Body of pancreas (tissue), 4 donors: ENCODE results near the gene SORCS2. TPM values are rescaled to one million over a fixed set of nuclear protein-coding genes. Genes with fewer than 3 reads are reported as not detected.

Source experiments
- ATAC-seq: fragments of 150-250 bp; one replicate; pipeline ENCODE4 v1.9.1; 2016
- DNase-seq, 4 donors: peaks; one replicate each; pipeline ENCODE4 v3.0.0-alpha.2; 2019
- H3K27ac ChIP-seq, 4 donors: fragments of 200-600 bp; sonication (generic); 1 replicate in 3 of 4; 2 replicates in 1 of 4; pipeline versions ENCODE4 v1.5.1 to v1.6.1; 2016 to 2019; ENCODE audit warnings: mild to moderate bottlenecking in 1 of 4, mixed read lengths in 1 of 4, moderate library complexity in 1 of 4
- H3K27me3 ChIP-seq, 2 donors: fragments of 200-600 bp; sonication (generic); one replicate each; pipeline ENCODE4 v1.6.0; 2016; ENCODE audit warnings: mild to moderate bottlenecking in 1 of 2
- H3K36me3 ChIP-seq, 2 donors: fragments of 200-600 bp; sonication (generic); replicated peaks in 1 of 2; 2 replicates each; pipeline ENCODE4 v1.5.1; 2016; ENCODE audit warnings: low read depth in 2 of 2; ENCODE audit not compliant: insufficient read depth in 1 of 2
- H3K4me1 ChIP-seq: fragments of 200-600 bp; sonication (generic); one replicate; pipeline ENCODE4 v1.6.0; 2016
- H3K4me3 ChIP-seq, 2 donors: fragments of 200-600 bp; sonication (generic); 1 replicate in 1 of 2; 2 replicates in 1 of 2; pipeline ENCODE4 v1.5.1; 2016 to 2019
- H3K9me3 ChIP-seq, 3 donors: fragments of 200-600 bp; sonication (generic); 1 replicate in 2 of 3; 2 replicates in 1 of 3; pipeline ENCODE4 v1.5.1; 2016
- POLR2A ChIP-seq, 3 donors: fragments of 450-650 bp; IDR thresholded peaks; one replicate each; pipeline ENCODE4 v1.6.1; 2016; ENCODE audit warnings: antibody characterized with exemption in 3 of 3, mild to moderate bottlenecking in 2 of 3
- WGBS, 2 donors: methylation state at CpG; one replicate each; pipeline ENCODE4 v1.1.5; 2017; 5-methylcytosine and 5-hydroxymethylcytosine counted together
- intact Hi-C: fragments of 100-400 bp; cut with DNase I; formaldehyde crosslinking; loops from one replicate; pipeline ENCODE4 v1.15.1; 2023
- total RNA-seq, 2 donors: library from RNA; depleted of rRNA; stranded (reverse); fragments of >200 nt; gene quantifications; one replicate each; pipeline ENCODE4 v1.1.0, GENCODE V29; 2016
- TF ChIP-seq, protein P1 (sequence below), 7 experiments: fragments of 450-650 bp in 4 of 7; fragments of 200-600 bp in 3 of 7; sonication (generic) in 3 of 7; IDR thresholded peaks; one replicate each; pipeline ENCODE4 v1.5.1; 2016 to 2019; ENCODE audit warnings: antibody characterized with exemption in 7 of 7

Gene SORCS2
- total RNA-seq, 2 donors from 2014 or later: 0.26 to 0.33 TPM

DNA sequence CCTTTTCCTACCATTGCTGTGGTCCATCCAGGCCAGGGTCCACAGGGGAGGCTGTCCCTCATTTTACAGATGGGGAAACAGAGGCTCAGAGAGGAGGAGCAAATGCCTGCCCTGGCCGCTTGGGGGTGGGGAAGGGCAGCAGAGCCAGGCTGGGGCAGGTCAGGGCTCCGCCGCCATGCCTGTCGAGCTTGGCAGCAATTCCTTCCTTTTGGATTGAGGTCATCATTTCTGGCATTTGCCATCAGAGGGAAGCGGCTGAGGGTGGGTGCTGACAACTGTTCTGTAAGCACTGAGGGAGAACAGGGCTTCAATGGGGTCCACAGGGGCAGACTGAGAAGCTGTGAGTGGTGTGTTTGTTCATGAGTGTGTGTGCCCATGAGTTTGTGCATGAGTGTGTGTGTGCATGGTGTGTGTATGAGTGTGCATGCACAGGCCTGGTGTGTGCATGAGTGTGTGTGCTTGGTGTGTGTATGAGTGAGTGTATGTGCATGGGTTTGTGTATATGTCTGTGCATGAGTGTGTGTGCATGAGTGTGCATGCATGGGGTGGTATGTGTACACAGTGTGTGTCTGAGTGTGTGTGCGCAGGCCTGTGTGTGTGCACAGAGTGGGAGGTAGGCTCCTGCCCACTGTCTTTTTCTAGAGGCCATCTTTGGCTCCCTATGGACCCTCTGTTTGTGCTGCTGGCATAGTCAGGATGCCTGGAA lies 115.2 kb downstream of the SORCS2 start:
- no peak overlapping the region for H3K4me3 ChIP-seq
- H3K36me3 ChIP-seq: no peaks in the 10 kb centered on the region
- no peaks in the 10 kb centered on the region for H3K4me1 ChIP-seq
- ATAC-seq (no peak), DNase-seq (no peak)
- H3K9me3 ChIP-seq: no peaks in the 10 kb centered on the region
- intact Hi-C loops: no loop called here
- H3K27me3 ChIP-seq: peaks cover 0 to 7% of the 10 kb centered on the region in 2 donors
- 61 to 73% methylated on average over 5 to 6 of the region's 6 CpGs for WGBS, 2 donors
- H3K27ac ChIP-seq: no peak overlapping the region
- TF ChIP-seq, protein P1, sequence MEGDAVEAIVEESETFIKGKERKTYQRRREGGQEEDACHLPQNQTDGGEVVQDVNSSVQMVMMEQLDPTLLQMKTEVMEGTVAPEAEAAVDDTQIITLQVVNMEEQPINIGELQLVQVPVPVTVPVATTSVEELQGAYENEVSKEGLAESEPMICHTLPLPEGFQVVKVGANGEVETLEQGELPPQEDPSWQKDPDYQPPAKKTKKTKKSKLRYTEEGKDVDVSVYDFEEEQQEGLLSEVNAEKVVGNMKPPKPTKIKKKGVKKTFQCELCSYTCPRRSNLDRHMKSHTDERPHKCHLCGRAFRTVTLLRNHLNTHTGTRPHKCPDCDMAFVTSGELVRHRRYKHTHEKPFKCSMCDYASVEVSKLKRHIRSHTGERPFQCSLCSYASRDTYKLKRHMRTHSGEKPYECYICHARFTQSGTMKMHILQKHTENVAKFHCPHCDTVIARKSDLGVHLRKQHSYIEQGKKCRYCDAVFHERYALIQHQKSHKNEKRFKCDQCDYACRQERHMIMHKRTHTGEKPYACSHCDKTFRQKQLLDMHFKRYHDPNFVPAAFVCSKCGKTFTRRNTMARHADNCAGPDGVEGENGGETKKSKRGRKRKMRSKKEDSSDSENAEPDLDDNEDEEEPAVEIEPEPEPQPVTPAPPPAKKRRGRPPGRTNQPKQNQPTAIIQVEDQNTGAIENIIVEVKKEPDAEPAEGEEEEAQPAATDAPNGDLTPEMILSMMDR (IDR thresholded peaks at IDR 0.05): no peak
- TF ChIP-seq POLR2A (IDR thresholded peaks at IDR 0.05): no peak

DNA sequence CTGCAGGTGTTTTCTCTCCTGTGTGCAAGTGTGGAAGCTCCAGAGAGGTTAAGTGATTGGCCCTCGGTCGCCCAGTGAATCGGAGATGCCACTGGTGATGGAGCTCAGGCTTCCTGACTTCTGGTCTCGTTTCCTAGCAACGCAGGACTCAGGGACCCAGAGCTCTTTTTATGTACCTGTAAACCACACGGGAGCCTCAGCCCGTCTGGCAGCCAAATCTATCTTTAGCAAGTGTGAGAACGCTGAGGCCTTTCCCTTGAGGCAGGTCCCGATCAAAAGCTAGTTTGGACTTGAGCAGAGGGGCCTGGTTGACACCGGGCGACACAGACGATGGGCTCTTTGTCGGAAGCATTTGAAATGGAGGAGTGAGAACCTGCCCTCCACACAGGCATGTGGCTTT lies 116.8 kb downstream of the SORCS2 start:
- Histone ChIP-seq H3K9me3 (no peaks in the 10 kb centered on the region), H3K27me3 (peaks cover 0 to 7% of the 10 kb centered on the region in 2 donors), H3K27ac (no peak overlapping the region), H3K4me1 (no peaks in the 10 kb centered on the region), H3K4me3 (no peak overlapping the region), H3K36me3 (no peaks in the 10 kb centered on the region)
- TF ChIP-seq POLR2A (IDR thresholded peaks at IDR 0.05): no peak
- TF ChIP-seq, protein P1 (IDR thresholded peaks at IDR 0.05): no peak
- WGBS, 2 donors: 42 to 45% methylated on average over 9 to 13 of the region's 13 CpGs
- ATAC-seq (no peak), DNase-seq (no peak)
- intact Hi-C loops: no loop called here

DNA sequence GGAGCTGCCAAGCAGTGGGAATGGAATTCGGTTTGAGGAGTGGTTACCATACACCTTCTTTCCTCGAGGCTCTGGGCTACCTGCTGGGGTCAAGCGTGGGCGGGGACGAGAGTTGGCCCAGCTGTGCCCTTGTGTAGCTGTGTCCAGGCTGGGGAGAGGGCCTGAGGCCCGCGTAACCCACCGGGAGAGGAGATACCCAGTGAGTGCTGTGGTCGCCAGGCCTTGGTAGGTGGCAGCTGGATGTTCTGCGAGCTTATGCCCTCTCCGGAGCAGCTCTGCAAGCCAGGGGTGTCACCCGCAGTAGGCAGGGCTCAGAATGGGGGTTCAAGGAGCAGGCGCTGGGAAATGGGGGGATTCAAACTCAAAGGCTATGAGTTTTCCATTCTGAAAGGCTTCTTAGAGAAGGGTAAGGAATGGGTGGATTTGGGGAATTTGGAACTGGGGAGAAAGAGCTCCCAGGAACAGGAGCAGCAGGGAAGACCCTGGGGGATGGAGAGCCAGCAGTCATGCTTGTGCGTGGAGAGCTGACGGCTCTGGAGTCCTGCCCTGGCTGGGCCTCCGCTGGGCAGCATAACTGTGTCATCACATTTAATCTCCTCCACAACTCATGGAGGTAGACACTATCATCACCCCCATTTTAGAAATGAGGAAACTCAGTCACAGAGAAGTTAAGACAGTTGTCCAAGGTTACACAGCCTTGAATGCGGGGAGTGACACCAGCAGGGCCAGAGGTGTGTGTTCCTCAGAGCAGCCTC lies 117.5 kb downstream of the SORCS2 start:
- DNase-seq (no peak), ATAC-seq (no peak)
- Histone ChIP-seq H3K4me1 (no peaks in the 10 kb centered on the region), H3K9me3 (no peaks in the 10 kb centered on the region), H3K4me3 (no peak overlapping the region), H3K27ac (no peak overlapping the region), H3K36me3 (no peaks in the 10 kb centered on the region), H3K27me3 (peaks cover 0 to 7% of the 10 kb centered on the region in 2 donors)
- 47 to 50% methylated on average over 17 of the region's 17 CpGs for WGBS, 2 donors
- intact Hi-C loops: no loop called here
- TF ChIP-seq, protein P1 (IDR thresholded peaks at IDR 0.05): no peak
- no peak for TF ChIP-seq POLR2A (IDR thresholded peaks at IDR 0.05)

DNA sequence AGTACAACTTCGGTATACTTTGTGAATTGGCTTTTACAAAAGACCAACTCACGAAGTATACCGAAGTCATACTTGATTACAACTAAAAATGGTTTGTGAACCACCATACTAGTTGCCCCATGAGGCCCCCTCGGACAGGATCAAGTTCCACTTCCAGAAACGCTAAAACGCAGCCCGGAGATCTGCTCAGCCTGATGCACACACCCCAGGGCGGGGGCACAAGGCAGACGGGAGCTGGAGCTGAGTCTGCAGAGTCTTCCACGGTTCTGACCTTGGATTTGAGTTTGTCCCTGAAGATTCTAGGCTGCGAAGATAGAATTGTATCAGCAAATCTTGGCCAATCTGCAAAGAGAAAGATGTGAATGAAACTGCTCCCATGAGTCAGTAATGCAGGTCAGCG lies 118.1 kb downstream of the SORCS2 start:
- H3K9me3 ChIP-seq: no peaks in the 10 kb centered on the region
- H3K27ac ChIP-seq: no peak overlapping the region
- DNase-seq (no peak), ATAC-seq (no peak)
- no peaks in the 10 kb centered on the region for H3K36me3 ChIP-seq
- peaks cover 0 to 7% of the 10 kb centered on the region in 2 donors for H3K27me3 ChIP-seq
- H3K4me1 ChIP-seq: no peaks in the 10 kb centered on the region
- no peak for TF ChIP-seq POLR2A (IDR thresholded peaks at IDR 0.05)
- TF ChIP-seq, protein P1 (IDR thresholded peaks at IDR 0.05): no peak
- H3K4me3 ChIP-seq: no peak overlapping the region
- intact Hi-C loops: no loop called here
- 53 to 56% methylated on average over 12 of the region's 12 CpGs for WGBS, 2 donors
